ENCODE results near the gene PIGW.
"Not testable (repeated sequence)": the region's sequence is repeated elsewhere in the genome, so short reads cannot be mapped to it uniquely, and the experiment has no call there.

PIGW gene

DNA sequence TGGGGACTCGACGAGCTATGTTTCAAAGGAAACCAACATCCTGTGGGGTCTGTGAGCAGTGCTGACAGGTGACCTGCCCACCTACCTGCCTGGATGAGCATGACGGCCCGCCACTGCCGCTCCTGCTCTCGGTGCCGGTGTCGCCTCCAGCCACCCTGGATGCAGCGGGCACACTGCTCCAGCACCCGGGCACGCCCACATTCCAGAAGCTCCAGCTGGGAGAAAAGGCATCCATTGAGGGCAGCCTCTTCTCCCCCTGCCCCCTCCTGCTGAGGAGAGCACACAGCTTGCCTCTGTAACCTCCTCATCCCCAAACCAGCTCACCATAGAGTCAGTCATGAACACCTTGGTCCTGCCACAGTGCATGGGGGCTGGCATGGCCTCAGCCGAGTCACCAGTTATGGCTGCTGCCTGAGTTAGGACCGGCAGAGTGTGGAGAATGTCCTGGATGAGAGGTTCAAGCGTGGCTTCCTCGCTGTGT lies 34.0 kb upstream of the PIGW start:
- H3K27me3 ChIP-seq (ENCODE audit: control insufficient read depth, insufficient read depth, low read length) = no peaks in the 10 kb centered on the region
- no peak overlapping the region for H3K4me3 ChIP-seq (ENCODE audit: low read length)
- H3K4me1 ChIP-seq (ENCODE audit: control insufficient read depth, insufficient read depth, low read length) = no peaks in the 10 kb centered on the region
- no peak overlapping the region for H3K9ac ChIP-seq (ENCODE audit: low read length)
- H3K36me3 ChIP-seq (ENCODE audit: control insufficient read depth, insufficient read depth, low read length) = peaks cover 21% of the 10 kb centered on the region
- no peaks in the 10 kb centered on the region for H3K9me3 ChIP-seq (ENCODE audit: control insufficient read depth, low read length)

DNA sequence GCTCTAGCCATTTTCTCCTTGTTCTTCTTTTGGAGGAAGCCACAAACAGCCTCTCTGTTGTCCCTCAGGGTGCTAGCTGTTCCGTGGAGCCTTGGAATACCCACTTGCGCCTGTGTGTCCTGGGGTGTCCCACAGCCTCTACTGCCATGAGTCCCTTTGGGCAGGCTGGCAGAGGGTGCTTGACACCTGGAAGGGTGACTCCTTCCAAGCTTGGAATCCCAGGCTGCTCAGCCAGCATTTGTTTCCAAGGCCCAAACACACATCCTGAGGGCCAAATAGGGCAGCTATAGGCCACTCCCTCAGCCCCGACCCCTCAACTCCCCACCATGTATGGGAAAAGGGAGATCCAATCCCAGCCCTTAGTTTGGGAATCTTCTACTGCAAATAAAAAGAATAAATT lies 33.4 kb upstream of the PIGW start:
- H3K36me3 ChIP-seq (ENCODE audit: control insufficient read depth, insufficient read depth, low read length) = peaks cover 21% of the 10 kb centered on the region
- H3K4me1 ChIP-seq (ENCODE audit: control insufficient read depth, insufficient read depth, low read length) = no peaks in the 10 kb centered on the region
- no peak overlapping the region for H3K9ac ChIP-seq (ENCODE audit: low read length)
- no peak overlapping the region for H3K4me3 ChIP-seq (ENCODE audit: low read length)
- no peaks in the 10 kb centered on the region for H3K9me3 ChIP-seq (ENCODE audit: control insufficient read depth, low read length)
- H3K27me3 ChIP-seq (ENCODE audit: control insufficient read depth, insufficient read depth, low read length) = no peaks in the 10 kb centered on the region

- Histone ChIP-seq H3K36me3 (ENCODE audit: control insufficient read depth, insufficient read depth, low read length) (peaks cover 21% of the 10 kb centered on the region), H3K9me3 (ENCODE audit: control insufficient read depth, low read length) (no peaks in the 10 kb centered on the region), H3K4me3 (ENCODE audit: low read length) (no peak overlapping the region), H3K27me3 (ENCODE audit: control insufficient read depth, insufficient read depth, low read length) (no peaks in the 10 kb centered on the region), H3K9ac (ENCODE audit: low read length) (no peak overlapping the region), H3K4me1 (ENCODE audit: control insufficient read depth, insufficient read depth, low read length) (no peaks in the 10 kb centered on the region)
These were observed 32.8 kb upstream of the PIGW start for GRCh38 chr17:36501963-36502362.

GRCh38 chr17:36503456-36504155 lies 31.2 kb upstream of the PIGW start:
- H3K4me3 ChIP-seq (ENCODE audit: low read length) = no peak overlapping the region
- H3K4me1 ChIP-seq (ENCODE audit: control insufficient read depth, insufficient read depth, low read length) = no peaks in the 10 kb centered on the region
- H3K9me3 ChIP-seq (ENCODE audit: control insufficient read depth, low read length) = no peaks in the 10 kb centered on the region
- H3K36me3 ChIP-seq (ENCODE audit: control insufficient read depth, insufficient read depth, low read length) = peaks cover 16% of the 10 kb centered on the region
- H3K9ac ChIP-seq (ENCODE audit: low read length) = no peak overlapping the region
- H3K27me3 ChIP-seq (ENCODE audit: control insufficient read depth, insufficient read depth, low read length) = no peaks in the 10 kb centered on the region

DNA sequence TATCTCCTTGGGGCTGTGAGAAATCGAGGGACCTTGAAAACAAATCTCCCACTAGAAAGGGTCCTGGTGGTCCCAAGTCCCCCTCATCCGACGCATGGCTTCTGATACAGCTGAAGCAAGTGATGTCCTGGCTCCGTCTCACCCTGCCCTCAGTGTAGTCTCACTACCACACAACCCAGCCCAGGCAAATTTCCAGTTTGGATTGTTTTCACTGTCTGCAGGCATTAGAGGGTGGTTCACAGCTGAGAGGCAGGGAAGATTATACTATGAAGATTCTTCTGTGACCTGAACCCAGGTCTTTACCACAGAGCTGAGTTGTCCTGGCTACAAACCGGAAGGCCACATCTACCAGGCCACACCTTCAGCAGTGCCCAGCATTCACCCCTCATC lies 30.6 kb upstream of the PIGW start:
- Histone ChIP-seq H3K9ac (ENCODE audit: low read length) (no peak overlapping the region), H3K9me3 (ENCODE audit: control insufficient read depth, low read length) (no peaks in the 10 kb centered on the region), H3K4me1 (ENCODE audit: control insufficient read depth, insufficient read depth, low read length) (no peaks in the 10 kb centered on the region), H3K4me3 (ENCODE audit: low read length) (no peak overlapping the region), H3K36me3 (ENCODE audit: control insufficient read depth, insufficient read depth, low read length) (peaks cover 20% of the 10 kb centered on the region), H3K27me3 (ENCODE audit: control insufficient read depth, insufficient read depth, low read length) (no peaks in the 10 kb centered on the region)

DNA sequence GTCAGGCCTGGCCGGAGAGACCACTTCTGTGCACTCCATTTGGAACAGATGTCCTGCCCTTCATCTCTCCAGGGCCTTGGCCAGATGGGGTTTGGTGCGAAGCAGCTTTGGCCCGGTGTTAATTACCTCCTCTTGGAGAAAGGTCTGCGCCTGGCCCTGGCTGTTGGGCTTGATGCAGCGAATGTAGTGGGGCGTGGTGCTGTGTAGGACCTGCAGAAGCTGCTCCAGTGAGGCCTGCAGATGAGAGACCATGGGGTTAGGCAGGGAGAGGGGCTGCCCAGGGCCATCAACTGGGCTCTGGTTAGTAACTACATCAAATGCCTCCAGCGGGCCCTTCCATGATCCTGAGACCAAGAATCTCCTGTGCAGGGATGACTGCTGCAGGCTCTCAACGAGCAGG lies 29.6 kb upstream of the PIGW start:
- H3K4me3 ChIP-seq (ENCODE audit: low read length) = no peak overlapping the region
- H3K4me1 ChIP-seq (ENCODE audit: control insufficient read depth, insufficient read depth, low read length) = no peaks in the 10 kb centered on the region
- peaks cover 20% of the 10 kb centered on the region for H3K36me3 ChIP-seq (ENCODE audit: control insufficient read depth, insufficient read depth, low read length)
- H3K9ac ChIP-seq (ENCODE audit: low read length) = no peak overlapping the region
- no peaks in the 10 kb centered on the region for H3K9me3 ChIP-seq (ENCODE audit: control insufficient read depth, low read length)
- H3K27me3 ChIP-seq (ENCODE audit: control insufficient read depth, insufficient read depth, low read length) = no peaks in the 10 kb centered on the region

DNA sequence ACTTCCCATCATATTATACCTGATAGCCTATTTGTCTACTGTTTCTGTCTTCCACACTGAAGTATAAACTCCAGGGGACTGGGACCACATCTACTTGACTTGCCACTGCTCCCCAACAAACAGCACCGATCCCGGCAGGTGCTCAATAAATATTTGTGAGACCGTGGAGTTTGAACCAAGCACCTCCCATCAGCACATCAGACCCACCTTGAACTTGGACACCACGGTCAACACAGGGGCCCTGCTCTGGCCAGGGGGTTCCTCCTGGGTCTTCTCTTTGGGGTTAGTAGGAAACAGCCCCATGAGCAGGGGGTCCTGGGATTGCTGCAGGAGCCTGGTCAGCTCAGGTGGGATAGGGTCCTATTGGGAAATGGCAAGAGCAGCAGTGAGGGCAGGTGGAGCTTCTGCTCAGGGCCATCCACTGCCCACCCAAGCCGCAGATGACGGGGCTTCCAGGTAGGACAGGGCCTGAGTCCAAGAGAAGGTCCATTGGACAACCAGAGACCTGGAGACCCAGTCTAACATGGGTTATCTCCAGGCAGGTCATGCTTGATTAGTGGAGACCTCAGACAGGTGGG lies 28.4 kb upstream of the PIGW start:
- H3K4me1 ChIP-seq (ENCODE audit: control insufficient read depth, insufficient read depth, low read length) = no peaks in the 10 kb centered on the region
- peaks cover 24% of the 10 kb centered on the region for H3K36me3 ChIP-seq (ENCODE audit: control insufficient read depth, insufficient read depth, low read length)
- H3K9ac ChIP-seq (ENCODE audit: low read length) = no peak overlapping the region
- H3K4me3 ChIP-seq (ENCODE audit: low read length) = no peak overlapping the region
- H3K9me3 ChIP-seq (ENCODE audit: control insufficient read depth, low read length) = no peaks in the 10 kb centered on the region
- no peaks in the 10 kb centered on the region for H3K27me3 ChIP-seq (ENCODE audit: control insufficient read depth, insufficient read depth, low read length)

DNA sequence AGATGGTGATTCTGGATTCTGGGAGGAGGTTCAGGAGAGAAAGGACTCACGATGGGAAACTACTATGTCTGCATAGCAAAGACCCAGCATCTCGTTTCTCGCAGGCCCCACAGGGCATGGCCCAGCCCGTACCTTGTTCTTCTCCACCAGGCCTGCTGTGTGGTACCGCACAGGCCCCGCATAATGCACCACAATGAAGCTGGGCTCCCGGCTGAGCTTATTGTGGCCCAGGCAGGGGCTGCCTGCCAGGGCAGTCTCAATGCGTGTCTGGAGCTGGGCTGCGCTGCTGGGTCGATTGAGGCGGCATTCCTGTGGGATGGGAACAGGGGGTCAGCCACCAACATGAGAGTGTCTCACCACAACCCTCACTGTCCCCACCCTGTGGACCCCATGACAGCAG lies 28.0 kb upstream of the PIGW start:
- Histone ChIP-seq H3K27me3 (ENCODE audit: control insufficient read depth, insufficient read depth, low read length) (no peaks in the 10 kb centered on the region), H3K4me3 (ENCODE audit: low read length) (no peak overlapping the region), H3K9me3 (ENCODE audit: control insufficient read depth, low read length) (no peaks in the 10 kb centered on the region), H3K4me1 (ENCODE audit: control insufficient read depth, insufficient read depth, low read length) (no peaks in the 10 kb centered on the region), H3K9ac (ENCODE audit: low read length) (no peak overlapping the region), H3K36me3 (ENCODE audit: control insufficient read depth, insufficient read depth, low read length) (peaks cover 24% of the 10 kb centered on the region)

DNA sequence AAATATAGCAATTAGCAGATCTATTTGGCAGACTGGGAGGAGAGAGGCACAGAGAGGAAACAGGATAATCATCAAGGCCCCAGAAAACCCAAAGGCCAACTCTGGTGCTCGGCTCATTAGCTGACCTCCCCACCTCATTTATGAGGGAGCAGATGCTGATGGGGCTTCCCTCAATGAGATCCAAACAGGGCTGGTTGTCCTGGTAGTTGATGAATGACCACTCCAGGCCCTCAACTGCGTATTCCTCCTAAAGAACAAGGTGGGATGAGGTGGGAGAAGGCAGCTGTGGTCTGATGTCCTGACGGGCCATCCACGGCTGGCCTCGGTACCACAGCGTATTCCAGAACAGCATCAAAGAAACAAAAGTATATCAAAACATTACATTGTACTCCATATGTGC lies 27.5 kb upstream of the PIGW start:
- H3K9me3 ChIP-seq (ENCODE audit: control insufficient read depth, low read length) = no peaks in the 10 kb centered on the region
- H3K36me3 ChIP-seq (ENCODE audit: control insufficient read depth, insufficient read depth, low read length) = peaks cover 24% of the 10 kb centered on the region
- H3K9ac ChIP-seq (ENCODE audit: low read length) = no peak overlapping the region
- no peaks in the 10 kb centered on the region for H3K4me1 ChIP-seq (ENCODE audit: control insufficient read depth, insufficient read depth, low read length)
- no peaks in the 10 kb centered on the region for H3K27me3 ChIP-seq (ENCODE audit: control insufficient read depth, insufficient read depth, low read length)
- no peak overlapping the region for H3K4me3 ChIP-seq (ENCODE audit: low read length)

DNA sequence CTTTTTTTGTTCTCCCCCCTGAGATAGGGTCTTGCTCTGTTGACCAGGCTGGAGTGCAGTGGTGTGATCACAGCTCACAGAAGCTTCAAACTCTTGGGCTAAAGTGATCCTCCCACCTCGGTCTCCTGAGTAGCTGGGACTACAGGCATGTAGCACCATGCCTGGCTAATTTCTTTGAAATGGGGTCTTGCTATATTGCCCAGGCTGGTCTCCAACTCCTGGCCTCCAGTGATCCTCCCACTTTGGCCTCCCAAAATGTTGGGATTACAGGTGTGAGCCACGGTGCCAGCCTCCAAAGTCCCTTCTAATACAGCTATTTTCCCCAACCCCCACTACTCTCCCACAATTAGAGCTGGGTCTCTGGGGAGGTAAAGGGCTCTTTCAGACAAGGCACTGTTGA lies 26.3 kb upstream of the PIGW start:
- not testable (repeated sequence) for H3K9ac ChIP-seq (ENCODE audit: low read length); H3K4me1 ChIP-seq (ENCODE audit: control insufficient read depth, insufficient read depth, low read length); H3K27me3 ChIP-seq (ENCODE audit: control insufficient read depth, insufficient read depth, low read length); H3K4me3 ChIP-seq (ENCODE audit: low read length); H3K9me3 ChIP-seq (ENCODE audit: control insufficient read depth, low read length)
- peaks cover 18% of the 10 kb centered on the region for H3K36me3 ChIP-seq (ENCODE audit: control insufficient read depth, insufficient read depth, low read length)

- Histone ChIP-seq H3K4me1 (ENCODE audit: control insufficient read depth, insufficient read depth, low read length) (no peaks in the 10 kb centered on the region), H3K9me3 (ENCODE audit: control insufficient read depth, low read length) (no peaks in the 10 kb centered on the region), H3K4me3 (ENCODE audit: low read length) (no peak overlapping the region), H3K36me3 (ENCODE audit: control insufficient read depth, insufficient read depth, low read length) (peaks cover 11% of the 10 kb centered on the region), H3K9ac (ENCODE audit: low read length) (no peak overlapping the region), H3K27me3 (ENCODE audit: control insufficient read depth, insufficient read depth, low read length) (no peaks in the 10 kb centered on the region)
These were observed 25.4 kb upstream of the PIGW start for GRCh38 chr17:36509272-36509985.

DNA sequence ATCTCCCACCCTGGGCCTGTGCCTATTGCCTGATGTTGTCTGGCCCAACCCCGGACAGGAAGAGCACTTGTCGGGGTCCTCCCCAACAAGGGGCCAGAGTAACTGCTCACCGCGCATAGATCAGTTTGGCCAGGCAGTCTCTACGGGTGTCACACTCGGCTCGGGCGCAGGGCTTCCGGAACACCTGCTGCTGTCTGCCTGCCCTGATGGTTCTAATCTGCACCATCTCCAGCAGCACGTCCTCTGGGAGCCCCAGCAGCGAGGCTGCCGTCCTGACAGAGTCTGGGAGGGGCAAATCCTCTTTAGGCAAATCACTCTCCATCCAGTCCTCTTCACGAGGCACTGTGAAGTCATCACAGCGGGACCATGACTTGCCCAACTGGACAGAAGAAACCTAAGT lies 24.2 kb upstream of the PIGW start:
- H3K4me1 ChIP-seq (ENCODE audit: control insufficient read depth, insufficient read depth, low read length) = no peaks in the 10 kb centered on the region
- H3K4me3 ChIP-seq (ENCODE audit: low read length) = no peak overlapping the region
- no peaks in the 10 kb centered on the region for H3K9me3 ChIP-seq (ENCODE audit: control insufficient read depth, low read length)
- no peaks in the 10 kb centered on the region for H3K27me3 ChIP-seq (ENCODE audit: control insufficient read depth, insufficient read depth, low read length)
- H3K36me3 ChIP-seq (ENCODE audit: control insufficient read depth, insufficient read depth, low read length) = peaks cover 11% of the 10 kb centered on the region
- H3K9ac ChIP-seq (ENCODE audit: low read length) = no peak overlapping the region

Data from mucosa of stomach (tissue), 1 donor.